ENCODE results near the gene UCN. TPM values are rescaled to one million over a fixed set of nuclear protein-coding genes. Genes with fewer than 3 reads are reported as not detected.
"Not testable (repeated sequence)": the region's sequence is repeated elsewhere in the genome, so short reads cannot be mapped to it uniquely, and the experiment has no call there.

UCN gene
- total RNA-seq, 1 donor from 2014 or later = 4.1 TPM

GRCh38 chr2:27278010-27278409 lies 30.2 kb downstream of the UCN start:
- TF ChIP-seq, protein P1, sequence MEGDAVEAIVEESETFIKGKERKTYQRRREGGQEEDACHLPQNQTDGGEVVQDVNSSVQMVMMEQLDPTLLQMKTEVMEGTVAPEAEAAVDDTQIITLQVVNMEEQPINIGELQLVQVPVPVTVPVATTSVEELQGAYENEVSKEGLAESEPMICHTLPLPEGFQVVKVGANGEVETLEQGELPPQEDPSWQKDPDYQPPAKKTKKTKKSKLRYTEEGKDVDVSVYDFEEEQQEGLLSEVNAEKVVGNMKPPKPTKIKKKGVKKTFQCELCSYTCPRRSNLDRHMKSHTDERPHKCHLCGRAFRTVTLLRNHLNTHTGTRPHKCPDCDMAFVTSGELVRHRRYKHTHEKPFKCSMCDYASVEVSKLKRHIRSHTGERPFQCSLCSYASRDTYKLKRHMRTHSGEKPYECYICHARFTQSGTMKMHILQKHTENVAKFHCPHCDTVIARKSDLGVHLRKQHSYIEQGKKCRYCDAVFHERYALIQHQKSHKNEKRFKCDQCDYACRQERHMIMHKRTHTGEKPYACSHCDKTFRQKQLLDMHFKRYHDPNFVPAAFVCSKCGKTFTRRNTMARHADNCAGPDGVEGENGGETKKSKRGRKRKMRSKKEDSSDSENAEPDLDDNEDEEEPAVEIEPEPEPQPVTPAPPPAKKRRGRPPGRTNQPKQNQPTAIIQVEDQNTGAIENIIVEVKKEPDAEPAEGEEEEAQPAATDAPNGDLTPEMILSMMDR (IDR thresholded peaks at IDR 0.05) = no peak
- H3K36me3 Mint-ChIP-seq (ENCODE audit: unreplicated experiment) = no peaks in the 10 kb centered on the region
- H3K9me3 Mint-ChIP-seq (ENCODE audit: unreplicated experiment) = no peaks in the 10 kb centered on the region
- peaks cover 69% of the 10 kb centered on the region for H3K27me3 Mint-ChIP-seq (ENCODE audit: unreplicated experiment)
- no peak overlapping the region for H3K27ac Mint-ChIP-seq (ENCODE audit: unreplicated experiment)
- DNase-seq (ENCODE audit: extremely low spot score, unreplicated experiment) = no peak
- peaks cover 2% of the 10 kb centered on the region for H3K4me1 Mint-ChIP-seq (ENCODE audit: unreplicated experiment)
- no peak overlapping the region for H3K4me3 Mint-ChIP-seq (ENCODE audit: unreplicated experiment)

GRCh38 chr2:27275211-27276150 lies 32.8 kb downstream of the UCN start, which contains the start of gene DNAJC5G:
Gene DNAJC5G, plus strand, starts transcription at chr2:27275433. Its CDS starts 1,296 bp downstream, at chr2:27276729.
- Mint-ChIP-seq H3K9me3 (ENCODE audit: unreplicated experiment) (no peaks in the 10 kb centered on the region), H3K27ac (ENCODE audit: unreplicated experiment) (no peak within 1 kb of the TSS), H3K4me3 (ENCODE audit: unreplicated experiment) (no peak within 1 kb of the TSS), H3K4me1 (ENCODE audit: unreplicated experiment) (peaks cover 2% of the 10 kb centered on the region), H3K36me3 (ENCODE audit: unreplicated experiment) (no peaks in the 10 kb centered on the region), H3K27me3 (ENCODE audit: unreplicated experiment) (peaks cover 59% of the 10 kb centered on the region)
- no peak for DNase-seq (ENCODE audit: extremely low spot score, unreplicated experiment)
- TF ChIP-seq, protein P1 (IDR thresholded peaks at IDR 0.05) = no peak

GRCh38 chr2:27272537-27273522 lies 35.4 kb downstream of the UCN start:
- H3K27ac Mint-ChIP-seq (ENCODE audit: unreplicated experiment); H3K36me3 Mint-ChIP-seq (ENCODE audit: unreplicated experiment); H3K4me3 Mint-ChIP-seq (ENCODE audit: unreplicated experiment); DNase-seq (ENCODE audit: extremely low spot score, unreplicated experiment); H3K9me3 Mint-ChIP-seq (ENCODE audit: unreplicated experiment); H3K4me1 Mint-ChIP-seq (ENCODE audit: unreplicated experiment): not testable (repeated sequence)
- peaks cover 57% of the 10 kb centered on the region for H3K27me3 Mint-ChIP-seq (ENCODE audit: unreplicated experiment)

DNA sequence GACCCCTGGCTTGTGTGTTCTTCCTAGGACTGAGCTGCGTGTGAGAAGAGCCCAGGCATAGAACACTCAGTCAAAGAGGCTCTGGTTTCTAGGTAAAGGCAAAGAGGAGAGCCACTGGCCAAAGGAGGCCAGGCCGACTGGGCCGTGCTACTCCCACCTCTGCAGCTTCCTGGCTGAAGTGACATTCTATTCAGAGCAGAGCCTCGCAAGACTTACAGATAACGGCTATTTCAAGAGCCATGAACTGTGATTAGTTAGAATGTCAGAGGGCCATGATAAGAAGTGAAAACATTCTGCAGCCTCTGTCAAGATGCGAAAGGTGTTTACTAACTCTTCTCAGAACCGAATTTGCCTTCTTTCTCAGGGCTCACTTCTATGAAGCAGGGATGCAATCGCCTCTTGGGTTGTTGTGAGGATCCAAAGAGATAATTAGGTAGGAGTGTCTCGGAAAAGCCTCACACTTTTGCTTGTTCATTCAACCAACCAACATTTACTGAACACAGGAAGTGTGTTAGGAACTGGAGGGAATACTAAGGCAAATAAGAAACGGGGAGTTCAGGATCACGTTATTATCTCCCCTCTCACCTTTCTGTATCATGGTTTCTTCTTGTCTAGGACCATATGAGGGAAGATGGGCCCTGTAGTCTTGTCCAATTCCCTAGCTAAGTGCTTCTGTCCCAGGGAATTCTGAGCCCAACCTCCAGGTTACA lies 36.5 kb downstream of the UCN start:
- peaks cover 50% of the 10 kb centered on the region for H3K27me3 Mint-ChIP-seq (ENCODE audit: unreplicated experiment)
- no peak overlapping the region for H3K27ac Mint-ChIP-seq (ENCODE audit: unreplicated experiment)
- no peaks in the 10 kb centered on the region for H3K4me1 Mint-ChIP-seq (ENCODE audit: unreplicated experiment)
- no peak for DNase-seq (ENCODE audit: extremely low spot score, unreplicated experiment)
- no peaks in the 10 kb centered on the region for H3K36me3 Mint-ChIP-seq (ENCODE audit: unreplicated experiment)
- TF ChIP-seq, protein P1 (IDR thresholded peaks at IDR 0.05) = no peak
- no peaks in the 10 kb centered on the region for H3K9me3 Mint-ChIP-seq (ENCODE audit: unreplicated experiment)
- no peak overlapping the region for H3K4me3 Mint-ChIP-seq (ENCODE audit: unreplicated experiment)

- no peak for DNase-seq (ENCODE audit: extremely low spot score, unreplicated experiment)
- Mint-ChIP-seq H3K4me1 (ENCODE audit: unreplicated experiment) (no peaks in the 10 kb centered on the region), H3K27me3 (ENCODE audit: unreplicated experiment) (peaks cover 39% of the 10 kb centered on the region), H3K27ac (ENCODE audit: unreplicated experiment) (no peak overlapping the region), H3K36me3 (ENCODE audit: unreplicated experiment) (no peaks in the 10 kb centered on the region), H3K9me3 (ENCODE audit: unreplicated experiment) (no peaks in the 10 kb centered on the region), H3K4me3 (ENCODE audit: unreplicated experiment) (no peak overlapping the region)
- TF ChIP-seq, protein P1 (IDR thresholded peaks at IDR 0.05) = no peak
These were observed 37.6 kb downstream of the UCN start for GRCh38 chr2:27270670-27271069.

All from osteocyte (in vitro differentiated cells).